ENCODE results near the gene SUN1.
"Not testable (repeated sequence)": the region's sequence is repeated elsewhere in the genome, so short reads cannot be mapped to it uniquely, and the experiment has no call there.

Gene SUN1

GRCh38 chr7:857661-858060, 25.4 kb downstream of the SUN1 start:
- no peak for DNase-seq

GRCh38 chr7:859359-860030, 27.2 kb downstream of the SUN1 start:
- DNase-seq = no peak

- DNase-seq = no peak
These were observed 27.9 kb downstream of the SUN1 start for GRCh38 chr7:860149-860548.

GRCh38 chr7:861222-861621, 28.9 kb downstream of the SUN1 start:
- no peak for DNase-seq

GRCh38 chr7:862157-862556, 29.9 kb downstream of the SUN1 start:
- no peak for DNase-seq

- DNase-seq = no peak
These were observed 30.8 kb downstream of the SUN1 start for GRCh38 chr7:863106-863505.

- no peak for DNase-seq
These were observed 33.6 kb downstream of the SUN1 start for GRCh38 chr7:865921-866320.

- DNase-seq = no peak
These were observed 34.7 kb downstream of the SUN1 start for GRCh38 chr7:867001-867405.

- no peak for DNase-seq
These were observed 35.3 kb downstream of the SUN1 start for GRCh38 chr7:867406-868188.

- no peak for DNase-seq
These were observed 35.9 kb downstream of the SUN1 start for GRCh38 chr7:868189-868486.

- DNase-seq = no peak
These were observed 37.1 kb downstream of the SUN1 start for GRCh38 chr7:869348-869747.

- DNase-seq = no peak
These were observed 39.7 kb downstream of the SUN1 start for GRCh38 chr7:871900-872537.

GRCh38 chr7:872685-873084, 40.4 kb downstream of the SUN1 start:
- not testable (repeated sequence) for DNase-seq

GRCh38 chr7:873367-874002, 41.2 kb downstream of the SUN1 start:
- DNase-seq = peak; percentile 72

GRCh38 chr7:874031-874749, 41.9 kb downstream of the SUN1 start:
- no peak for DNase-seq

GRCh38 chr7:875051-875450, 42.8 kb downstream of the SUN1 start:
- DNase-seq = peak; percentile 59

- peak; percentile 11 for DNase-seq
These were observed 43.3 kb downstream of the SUN1 start for GRCh38 chr7:875476-876076.

- DNase-seq = peak; percentile 92
These were observed 44.0 kb downstream of the SUN1 start, which contains the start of gene GET4 for GRCh38 chr7:876077-876971. GET4 (plus strand) TSS chr7:876554; CDS start chr7:876646, 92 bp downstream.

- peak; percentile 27 for DNase-seq
These were observed 44.7 kb downstream of the SUN1 start for GRCh38 chr7:876972-877311.

- peak; percentile 4 for DNase-seq
These were observed 45.3 kb downstream of the SUN1 start for GRCh38 chr7:877312-878232.
